HG03097 (cell line): Measurements from ENCODE around the gene COX5A.
"Not testable (repeated sequence)": the region's sequence is repeated elsewhere in the genome, so short reads cannot be mapped to it uniquely, and the experiment has no call there.

ENCODE experiments used
- ATAC-seq: cut with Tn5 transposase; IDR thresholded peaks from one replicate; pipeline ENCODE4 v1.9.1; 2021; ENCODE audit not compliant: unreplicated experiment, low FRiP score

The COX5A gene

GRCh38 chr15:74902295-74903075 is 35.4 kb downstream of the COX5A start:
- ATAC-seq: no peak

GRCh38 chr15:74901612-74902063 is 36.2 kb downstream of the COX5A start:
- ATAC-seq: peak; percentile 47

GRCh38 chr15:74897300-74897701 is 40.6 kb downstream of the COX5A start:
- ATAC-seq: no peak

- no peak for ATAC-seq
Observed at GRCh38 chr15:74896316-74896715, 41.6 kb downstream of the COX5A start.

- no peak for ATAC-seq
Observed at GRCh38 chr15:74895830-74896229, 42.0 kb downstream of the COX5A start.

GRCh38 chr15:74894383-74894782 is 43.5 kb downstream of the COX5A start:
- not testable (repeated sequence) for ATAC-seq

GRCh38 chr15:74893627-74894026 is 44.2 kb downstream of the COX5A start:
- ATAC-seq: no peak

GRCh38 chr15:74892931-74893330 is 44.9 kb downstream of the COX5A start:
- ATAC-seq: no peak

GRCh38 chr15:74892313-74892712 is 45.6 kb downstream of the COX5A start:
- no peak for ATAC-seq

- no peak for ATAC-seq
Observed at GRCh38 chr15:74891469-74891868, 46.4 kb downstream of the COX5A start.

- no peak for ATAC-seq
Observed at GRCh38 chr15:74890665-74890960, 47.3 kb downstream of the COX5A start.

GRCh38 chr15:74889883-74890664 is 47.8 kb downstream of the COX5A start, which contains the start of gene MPI:
Gene MPI, plus strand, starts transcription at chr15:74890042. Its CDS starts 32 bp downstream, at chr15:74890074.
- ATAC-seq: no peak

- no peak for ATAC-seq
Observed at GRCh38 chr15:74889390-74889882, 48.4 kb downstream of the COX5A start.

GRCh38 chr15:74888716-74889115 is 49.2 kb downstream of the COX5A start:
- ATAC-seq: no peak

- ATAC-seq: not testable (repeated sequence)
Observed at GRCh38 chr15:74887537-74888193, 50.2 kb downstream of the COX5A start.

GRCh38 chr15:74885461-74885860 is 52.4 kb downstream of the COX5A start:
- no peak for ATAC-seq

- no peak for ATAC-seq
Observed at GRCh38 chr15:74884428-74885223, 53.2 kb downstream of the COX5A start.

GRCh38 chr15:74882528-74882927 is 55.3 kb downstream of the COX5A start:
- no peak for ATAC-seq

GRCh38 chr15:74878273-74878672 is 59.6 kb downstream of the COX5A start:
- ATAC-seq: no peak

GRCh38 chr15:74873756-74874424 is 64.0 kb downstream of the COX5A start:
- no peak for ATAC-seq
